HepG2 (cell line): Measurements from ENCODE around the gene MCM3AP. TPM values are rescaled to one million over a fixed set of nuclear protein-coding genes. Genes with fewer than 3 reads are reported as not detected.

ENCODE experiments used
- ATAC-seq: fragments of 200-7000 bp; cut with Tn5 transposase; 3 replicates; pipeline ENCODE4 v1.9.1; 2020; ENCODE audit warnings: mild to moderate bottlenecking, moderate library complexity
- BruUV-seq: library from RNA; stranded (reverse); fragments of 400-500 nt; replicated peaks from 2 replicates; lab custom pipeline; 2021; lab: Mats Ljungman, UMichigan
- CTCF ChIA-PET: fragments of 300-600 bp; formaldehyde crosslinking; extraction: SDS; loops from one replicate; lab custom pipeline; 2021; ENCODE audit warnings: low total read pairs, inconsistent platforms, low intra/inter-chr PET ratio; lab: Yijun Ruan, JAX
- POLR2A ChIA-PET: fragments of 350-600 bp; sonication (Branson Sonifier 250); formaldehyde crosslinking; loops from one replicate; lab custom pipeline; 2020; ENCODE audit warnings: antibody characterized with exemption, inconsistent platforms; lab: Yijun Ruan, JAX
- DNase-seq: peaks from one replicate; pipeline ENCODE4 v3.0.0-alpha.2; 2015; ENCODE audit warnings: low spot score
- FAIRE-seq: peaks from 3 replicates; lab custom pipeline; 2011; peaks lifted over from hg19 to GRCh38; lab: Jason Lieb, UNC
- H2AFZ ChIP-seq: one replicate; pipeline ENCODE4 v1.6.1; 2011; ENCODE audit warnings: low read length, inconsistent platforms
- H3K27ac ChIP-seq: fragments of 300-600 bp; 3 replicates; pipeline ENCODE4 v1.8.0; 2011; ENCODE audit warnings: mixed run types, mild to moderate bottlenecking, mixed read lengths, low read length, inconsistent platforms; ENCODE audit not compliant: insufficient read depth; ENCODE audit errors: extremely low read length
- H3K27me3 ChIP-seq, 2 experiments: fragments of 200-600 bp in 1 of 2; 2 replicates in 1 of 2; 3 replicates in 1 of 2; pipeline versions ENCODE4 v1.6.0 to v1.8.0; 2011; ENCODE audit warnings: low read length in 2 of 2, mild to moderate bottlenecking in 2 of 2, moderate library complexity in 2 of 2, inconsistent platforms in 1 of 2; ENCODE audit not compliant: insufficient read depth in 2 of 2, control insufficient read depth in 1 of 2
- H3K36me3 ChIP-seq, 2 experiments: fragments of 200-600 bp in 1 of 2; replicated peaks in 1 of 2; 2 replicates in 1 of 2; 3 replicates in 1 of 2; pipeline versions ENCODE4 v1.5.1 to v1.8.0; 2011; ENCODE audit warnings: low read length in 2 of 2, inconsistent platforms in 1 of 2; ENCODE audit not compliant: insufficient read depth in 2 of 2, control insufficient read depth in 1 of 2
- H3K4me1 ChIP-seq: 2 replicates; pipeline ENCODE4 v1.5.1; 2012; ENCODE audit warnings: low read length, inconsistent platforms; ENCODE audit not compliant: insufficient read depth
- H3K4me2 ChIP-seq: 2 replicates; pipeline ENCODE4 v1.6.0; 2011; ENCODE audit warnings: low read depth, low read length, inconsistent platforms
- H3K4me3 ChIP-seq, 3 experiments: fragments of 200-600 bp in 1 of 3; sonication (generic), shearing (Covaris generic) in 1 of 3; replicated peaks in 1 of 3; 2 replicates each; pipeline ENCODE4 v1.5.1; 2011 to 2016; ENCODE audit warnings: low read length in 3 of 3, inconsistent platforms in 2 of 3, low read depth in 2 of 3, mild to moderate bottlenecking in 2 of 3, control low read depth in 1 of 3, mixed read lengths in 1 of 3; ENCODE audit not compliant: insufficient read depth in 1 of 3
- H3K79me2 ChIP-seq: one replicate; pipeline ENCODE4 v1.6.1; 2011; ENCODE audit warnings: low read length, inconsistent platforms; ENCODE audit not compliant: insufficient read depth
- H3K9ac ChIP-seq: 2 replicates; pipeline ENCODE4 v1.6.0; 2011; ENCODE audit warnings: mild to moderate bottlenecking, low read depth, low read length, inconsistent platforms; ENCODE audit not compliant: insufficient read depth
- H3K9me3 ChIP-seq: 2 replicates; pipeline ENCODE4 v1.5.1; 2012; ENCODE audit warnings: mild to moderate bottlenecking, low read length
- H4K20me1 ChIP-seq: 2 replicates; pipeline ENCODE4 v1.6.0; 2011; ENCODE audit warnings: inconsistent platforms, mild to moderate bottlenecking, low read length, moderate library complexity; ENCODE audit not compliant: insufficient read depth
- POLR2G ChIP-seq: fragments of 200-400 bp; formaldehyde crosslinking; IDR thresholded peaks from 2 replicates; pipeline ENCODE4 v1.6.1; 2018; ENCODE audit warnings: mild to moderate bottlenecking, low read depth, low read length, moderate library complexity
- TBX3 ChIP-seq: fragments of 450-650 bp; IDR thresholded peaks from 2 replicates; pipeline ENCODE4 v1.6.1; 2017; ENCODE audit warnings: antibody characterized with exemption, mild to moderate bottlenecking, inconsistent platforms, borderline replicate concordance
- ZNF547 ChIP-seq: sonication (generic); formaldehyde crosslinking; IDR thresholded peaks from 2 replicates; pipeline ENCODE4 v1.5.1; 2020; ENCODE audit warnings: mild to moderate bottlenecking, missing genetic modification reagents
- ZNF550 ChIP-seq: sonication (generic); formaldehyde crosslinking; IDR thresholded peaks from 2 replicates; pipeline ENCODE4 v1.4.0; 2020; ENCODE audit warnings: mild to moderate bottlenecking, missing genetic modification reagents, borderline replicate concordance
- WGBS: methylation state at CpG from one replicate; pipeline ENCODE4 v1.1.6; 2017; ENCODE audit warnings: low lambda C conversion rate; 5-methylcytosine and 5-hydroxymethylcytosine counted together
- in situ Hi-C: cut with HindIII; loops from 2 replicates; pipeline ENCODE4 v1.10.0; 2017; ENCODE audit warnings: low pct_unique_long_range_greater_than_20kb; ENCODE audit not compliant: extremely low pct_ligation_motif_present
- intact Hi-C: fragments of 100-400 bp; cut with micrococcal nuclease; formaldehyde crosslinking; loops from one replicate; pipeline ENCODE4 v1.10.0; 2022; ENCODE audit not compliant: unreplicated experiment
- polyA plus RNA-seq, 8 experiments: library from polyadenylated mRNA; depleted of rRNA in 3 of 8; stranded (reverse) in 7 of 8; unstranded in 1 of 8; fragments of >200 nt; fragmentation: Illumina TruSeq in 4 of 8; extraction: Trizol in 4 of 8; gene quantifications; 2 replicates each; pipeline versions ENCODE4 v1.2.1 to v1.2.3, GENCODE V29; 2011 to 2016; ENCODE audit warnings: low read depth in 4 of 8, missing spikeins in 1 of 8, mixed read lengths in 1 of 8; ENCODE audit not compliant: insufficient read depth in 1 of 8
- total RNA-seq, 5 experiments: library from RNA; depleted of rRNA; stranded (reverse); fragments of >200 nt; fragmentation: Illumina TruSeq; extraction: Trizol; gene quantifications; 2 replicates each; pipeline ENCODE4 v1.2.3, GENCODE V29; 2016; ENCODE audit warnings: low read depth in 1 of 5
- TF ChIP-seq, protein P1 (sequence below), 2 experiments: fragments of 450-650 bp in 1 of 2; sonication (generic) in 1 of 2; formaldehyde crosslinking; IDR thresholded peaks; 2 replicates each; pipeline versions ENCODE4 v1.5.0 to v1.8.0; 2020 to 2022; ENCODE audit warnings: mild to moderate bottlenecking in 1 of 2, missing genetic modification reagents in 1 of 2
- TF ChIP-seq, protein P2 (sequence below): sonication (generic); formaldehyde crosslinking; IDR thresholded peaks from 2 replicates; pipeline ENCODE4 v1.5.1; 2020; ENCODE audit warnings: missing genetic modification reagents, mild to moderate bottlenecking, borderline replicate concordance
- TF ChIP-seq, protein P3 (sequence below): sonication (generic); formaldehyde crosslinking; conservative IDR thresholded peaks from 2 replicates; pipeline ENCODE4 v1.8.0; 2022; ENCODE audit warnings: missing genetic modification reagents
- TF ChIP-seq, protein P4 (sequence below): IDR thresholded peaks from 2 replicates; pipeline ENCODE4 v1.6.1; 2016; ENCODE audit warnings: low read depth, borderline replicate concordance

The MCM3AP gene
- total and polyA plus RNA-seq, 2 of the 13 experiments (the other 11 are each of a cell fraction or from before 2014, with no cell fraction given): 27.0 to 54.7 TPM

DNA sequence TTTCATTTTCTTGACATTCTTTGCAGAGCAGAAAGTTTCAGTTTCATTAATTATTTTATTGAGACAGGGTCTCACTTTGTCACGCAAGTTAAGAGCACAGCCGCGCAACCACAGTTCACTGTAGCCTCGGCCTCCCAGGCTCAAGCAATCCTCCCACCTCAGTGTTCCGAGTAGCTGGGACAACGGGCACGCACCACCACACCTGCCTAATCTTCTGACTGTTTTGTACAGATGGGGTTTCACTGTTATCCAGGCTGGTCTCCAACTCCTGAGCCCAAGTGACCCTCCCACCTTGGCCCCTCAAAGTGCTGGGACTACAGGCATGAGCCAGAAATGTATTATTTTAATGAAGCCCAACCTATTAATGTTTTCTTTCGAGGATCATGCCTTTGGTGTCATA is 98.2 kb downstream of the MCM3AP start:
- CTCF ChIA-PET: no interaction called here

DNA sequence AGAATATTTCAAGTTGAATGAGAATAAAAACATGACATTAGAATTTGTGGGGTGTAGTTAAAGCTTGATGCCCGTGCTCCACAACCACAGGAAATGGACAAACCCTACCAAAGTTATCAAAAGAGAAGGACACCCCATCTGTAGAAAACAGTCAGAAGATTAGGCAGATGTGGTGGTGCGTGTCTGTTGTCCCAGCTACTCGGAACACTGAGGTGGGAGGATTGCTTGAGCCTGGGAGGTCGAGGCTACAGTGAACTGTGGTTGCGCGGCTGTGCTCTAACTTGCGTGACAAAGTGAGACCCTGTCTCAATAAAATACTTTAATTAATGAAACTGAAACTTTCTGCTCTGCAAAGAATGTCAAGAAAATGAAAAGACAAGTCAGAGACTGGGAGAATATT is 99.7 kb downstream of the MCM3AP start:
- H3K4me1 ChIP-seq: peaks cover 24% of the 10 kb centered on the region
- H3K27me3 ChIP-seq: no peaks in the 10 kb centered on the region
- FAIRE-seq: no peak
- WGBS: 83% methylated on average over 7 of the region's 7 CpGs
- 0 out of 5 replicates have a peak, but pooled peaks cover 0 to 7% of the 10 kb centered on the region in 2 experiments for H3K36me3 ChIP-seq
- DNase-seq: no peak
- no peaks in the 10 kb centered on the region for H3K9me3 ChIP-seq
- ChIA-PET CTCF (no interaction called here), POLR2A (no interaction called here)
- no peak overlapping the region for H3K4me3 ChIP-seq
- no peak overlapping the region for H3K4me2 ChIP-seq
- H3K9ac ChIP-seq: no peak overlapping the region
- intact Hi-C loops (no loop called here), in situ Hi-C loops (no loop called here)
- no peak overlapping the region for H2AFZ ChIP-seq
- no peaks in the 10 kb centered on the region for H3K79me2 ChIP-seq
- ATAC-seq: no peak
- BruUV-seq: no TSS peak
- 0 out of 2 replicates have a peak, but pooled peaks cover 2% of the 10 kb centered on the region for H4K20me1 ChIP-seq
- no peak overlapping the region for H3K27ac ChIP-seq
- no peak for TF ChIP-seq TBX3
- TF ChIP-seq, protein P1, sequence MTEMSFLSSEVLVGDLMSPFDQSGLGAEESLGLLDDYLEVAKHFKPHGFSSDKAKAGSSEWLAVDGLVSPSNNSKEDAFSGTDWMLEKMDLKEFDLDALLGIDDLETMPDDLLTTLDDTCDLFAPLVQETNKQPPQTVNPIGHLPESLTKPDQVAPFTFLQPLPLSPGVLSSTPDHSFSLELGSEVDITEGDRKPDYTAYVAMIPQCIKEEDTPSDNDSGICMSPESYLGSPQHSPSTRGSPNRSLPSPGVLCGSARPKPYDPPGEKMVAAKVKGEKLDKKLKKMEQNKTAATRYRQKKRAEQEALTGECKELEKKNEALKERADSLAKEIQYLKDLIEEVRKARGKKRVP (CRISPR knock-in tag; IDR thresholded peaks at IDR 0.05): no peak
- TF ChIP-seq, protein P2, sequence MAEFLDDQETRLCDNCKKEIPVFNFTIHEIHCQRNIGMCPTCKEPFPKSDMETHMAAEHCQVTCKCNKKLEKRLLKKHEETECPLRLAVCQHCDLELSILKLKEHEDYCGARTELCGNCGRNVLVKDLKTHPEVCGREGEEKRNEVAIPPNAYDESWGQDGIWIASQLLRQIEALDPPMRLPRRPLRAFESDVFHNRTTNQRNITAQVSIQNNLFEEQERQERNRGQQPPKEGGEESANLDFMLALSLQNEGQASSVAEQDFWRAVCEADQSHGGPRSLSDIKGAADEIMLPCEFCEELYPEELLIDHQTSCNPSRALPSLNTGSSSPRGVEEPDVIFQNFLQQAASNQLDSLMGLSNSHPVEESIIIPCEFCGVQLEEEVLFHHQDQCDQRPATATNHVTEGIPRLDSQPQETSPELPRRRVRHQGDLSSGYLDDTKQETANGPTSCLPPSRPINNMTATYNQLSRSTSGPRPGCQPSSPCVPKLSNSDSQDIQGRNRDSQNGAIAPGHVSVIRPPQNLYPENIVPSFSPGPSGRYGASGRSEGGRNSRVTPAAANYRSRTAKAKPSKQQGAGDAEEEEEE: no peak
- no peak for TF ChIP-seq ZNF547 (CRISPR knock-in tag)
- TF ChIP-seq, protein P3, sequence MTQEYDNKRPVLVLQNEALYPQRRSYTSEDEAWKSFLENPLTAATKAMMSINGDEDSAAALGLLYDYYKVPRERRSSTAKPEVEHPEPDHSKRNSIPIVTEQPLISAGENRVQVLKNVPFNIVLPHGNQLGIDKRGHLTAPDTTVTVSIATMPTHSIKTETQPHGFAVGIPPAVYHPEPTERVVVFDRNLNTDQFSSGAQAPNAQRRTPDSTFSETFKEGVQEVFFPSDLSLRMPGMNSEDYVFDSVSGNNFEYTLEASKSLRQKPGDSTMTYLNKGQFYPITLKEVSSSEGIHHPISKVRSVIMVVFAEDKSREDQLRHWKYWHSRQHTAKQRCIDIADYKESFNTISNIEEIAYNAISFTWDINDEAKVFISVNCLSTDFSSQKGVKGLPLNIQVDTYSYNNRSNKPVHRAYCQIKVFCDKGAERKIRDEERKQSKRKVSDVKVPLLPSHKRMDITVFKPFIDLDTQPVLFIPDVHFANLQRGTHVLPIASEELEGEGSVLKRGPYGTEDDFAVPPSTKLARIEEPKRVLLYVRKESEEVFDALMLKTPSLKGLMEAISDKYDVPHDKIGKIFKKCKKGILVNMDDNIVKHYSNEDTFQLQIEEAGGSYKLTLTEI (CRISPR knock-in tag): no peak
- TF ChIP-seq ZNF550 (CRISPR knock-in tag): no peak

More for the DNA sequence above, 98.2 kb downstream of the MCM3AP start:
- Histone ChIP-seq H3K4me1 (peaks cover 37% of the 10 kb centered on the region), H3K36me3 (peaks cover 0 to 22% of the 10 kb centered on the region in 2 experiments; a peak in 3 of 5 replicates), H2AFZ (no peak overlapping the region), H3K79me2 (no peaks in the 10 kb centered on the region), H3K9ac (no peak overlapping the region), H3K27me3 (no peaks in the 10 kb centered on the region), H3K4me2 (no peak overlapping the region), H4K20me1 (no peaks in the 10 kb centered on the region), H3K27ac (no peak overlapping the region), H3K9me3 (no peaks in the 10 kb centered on the region), H3K4me3 (no peak overlapping the region)
- in situ Hi-C loops: no loop called here
- DNase-seq (no peak), FAIRE-seq (no peak), ATAC-seq (no peak)
- peak; percentile 44; the same call in 1 of the 2 replicates for TF ChIP-seq POLR2G
- TF ChIP-seq, protein P4, sequence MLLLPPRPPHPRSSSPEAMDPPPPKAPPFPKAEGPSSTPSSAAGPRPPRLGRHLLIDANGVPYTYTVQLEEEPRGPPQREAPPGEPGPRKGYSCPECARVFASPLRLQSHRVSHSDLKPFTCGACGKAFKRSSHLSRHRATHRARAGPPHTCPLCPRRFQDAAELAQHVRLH (CRISPR knock-in tag): no peak
- no TSS peak for BruUV-seq
- WGBS: over 99% methylated on average over 8 of the region's 8 CpGs
- intact Hi-C loops: no loop called here
- POLR2A ChIA-PET: no interaction called here
